ENCODE data around the gene AKAP8L. TPM values are rescaled to one million over a fixed set of nuclear protein-coding genes. Genes with fewer than 3 reads are reported as not detected.
"Not testable (repeated sequence)": the region's sequence is repeated elsewhere in the genome, so short reads cannot be mapped to it uniquely, and the experiment has no call there.

AKAP8L gene
- total and polyA plus RNA-seq, 12 donors, result 48.3 to 652 (median 131) TPM

GRCh38 chr19:15365264-15365663 is 53.5 kb downstream of the AKAP8L start:
- intact Hi-C loops (cut with DNase I), result no loop called here
- no peak for DNase-seq
- Histone ChIP-seq H3K9me3 (replicated peaks in 1 of 3) (no peaks in the 10 kb centered on the region), H3K36me3 (replicated peaks in 1 of 2) (peaks cover 0 to 80% of the 10 kb centered on the region in 2 donors), H3K27me3 (no peaks in the 10 kb centered on the region), H3K27ac (no peak overlapping the region), H3K4me1 (replicated peaks in 1 of 2) (peaks cover 10 to 15% of the 10 kb centered on the region in 2 donors), H3K4me3 (no peak overlapping the region)
- WGBS, 4 donors, result 88 to 94% (median 91%) methylated on average over 2 to 6 of the region's 6 CpGs
- TF ChIP-seq POLR2A (IDR thresholded peaks at IDR 0.05), result no peak

GRCh38 chr19:15363791-15364190 is 55.0 kb downstream of the AKAP8L start:
- peak in 1 of 7 donors; percentile 48 for DNase-seq
- WGBS, 4 donors, result 58 to 71% (median 66%) methylated on average over 3 of the region's 3 CpGs
- H3K27ac ChIP-seq; H3K9me3 ChIP-seq (replicated peaks in 1 of 3); H3K4me3 ChIP-seq; H3K27me3 ChIP-seq; intact Hi-C loops (cut with DNase I): not testable (repeated sequence)
- H3K36me3 ChIP-seq (replicated peaks in 1 of 2), result peaks cover 0 to 80% of the 10 kb centered on the region in 2 donors
- peaks cover 10 to 15% of the 10 kb centered on the region in 2 donors for H3K4me1 ChIP-seq (replicated peaks in 1 of 2)

- WGBS, 4 donors, result 94 to 95% methylated on average over 17 to 23 of the region's 30 CpGs; no CpG with 5 or more reads in 2 of the 4 donors
- H3K27ac ChIP-seq; intact Hi-C loops (cut with DNase I); H3K4me3 ChIP-seq; H3K27me3 ChIP-seq; DNase-seq; H3K9me3 ChIP-seq (replicated peaks in 1 of 3): not testable (repeated sequence)
- Histone ChIP-seq H3K36me3 (replicated peaks in 1 of 2) (peaks cover 0 to 80% of the 10 kb centered on the region in 2 donors), H3K4me1 (replicated peaks in 1 of 2) (peaks cover 10 to 12% of the 10 kb centered on the region in 2 donors)
Measured at GRCh38 chr19:15363048-15363447, 55.7 kb downstream of the AKAP8L start.

GRCh38 chr19:15360015-15360414 is 58.8 kb downstream of the AKAP8L start:
- H3K4me1 ChIP-seq (replicated peaks in 1 of 2); H3K4me3 ChIP-seq; H3K9me3 ChIP-seq (replicated peaks in 1 of 3); intact Hi-C loops (cut with DNase I); H3K27ac ChIP-seq; H3K27me3 ChIP-seq; DNase-seq: not testable (repeated sequence)
- WGBS, 4 donors, result 66 to 77% (median 73%) methylated on average over 4 of the region's 4 CpGs
- peaks cover 0 to 82% of the 10 kb centered on the region in 2 donors for H3K36me3 ChIP-seq (replicated peaks in 1 of 2)

- peaks cover 0 to 84% of the 10 kb centered on the region in 2 donors for H3K36me3 ChIP-seq (replicated peaks in 1 of 2)
- no peaks in the 10 kb centered on the region for H3K4me1 ChIP-seq (replicated peaks in 1 of 2)
- no peaks in the 10 kb centered on the region for H3K9me3 ChIP-seq (replicated peaks in 1 of 3)
- no peak for DNase-seq
- H3K27ac ChIP-seq, result no peak overlapping the region
- 76 to 89% (median 81%) methylated on average over 3 of the region's 3 CpGs for WGBS, 4 donors
- TF ChIP-seq CTCF (IDR thresholded peaks at IDR 0.05), result no peak
- no peak for TF ChIP-seq POLR2A (IDR thresholded peaks at IDR 0.05)
- no peak overlapping the region for H3K4me3 ChIP-seq
- H3K27me3 ChIP-seq, result no peaks in the 10 kb centered on the region
- intact Hi-C loops (cut with DNase I), result loop anchor here in 1 of 2 donors (10.0 kb wide), 1 partner anchor 184 kb away; no protein-coding TSS in a partner anchor
Measured at GRCh38 chr19:15358918-15359317, 59.9 kb downstream of the AKAP8L start.

- no peak overlapping the region for H3K4me3 ChIP-seq
- no peaks in the 10 kb centered on the region for H3K9me3 ChIP-seq (replicated peaks in 1 of 3)
- peaks cover 0 to 90% of the 10 kb centered on the region in 2 donors for H3K36me3 ChIP-seq (replicated peaks in 1 of 2)
- intact Hi-C loops (cut with DNase I), result loop anchor here in 1 of 2 donors (10.0 kb wide), 1 partner anchor 183 kb away; no protein-coding TSS in a partner anchor
- no peak overlapping the region for H3K27ac ChIP-seq
- no peaks in the 10 kb centered on the region for H3K4me1 ChIP-seq (replicated peaks in 1 of 2)
- 93 to 100% (median 98%) methylated on average over 4 of the region's 4 CpGs for WGBS, 4 donors
- TF ChIP-seq POLR2A (IDR thresholded peaks at IDR 0.05) (no peak), CTCF (IDR thresholded peaks at IDR 0.05) (no peak)
- H3K27me3 ChIP-seq, result no peaks in the 10 kb centered on the region
- no peak for DNase-seq
Measured at GRCh38 chr19:15357906-15358305, 60.9 kb downstream of the AKAP8L start.
